ENCODE results near the gene TOP2B.

DNA sequence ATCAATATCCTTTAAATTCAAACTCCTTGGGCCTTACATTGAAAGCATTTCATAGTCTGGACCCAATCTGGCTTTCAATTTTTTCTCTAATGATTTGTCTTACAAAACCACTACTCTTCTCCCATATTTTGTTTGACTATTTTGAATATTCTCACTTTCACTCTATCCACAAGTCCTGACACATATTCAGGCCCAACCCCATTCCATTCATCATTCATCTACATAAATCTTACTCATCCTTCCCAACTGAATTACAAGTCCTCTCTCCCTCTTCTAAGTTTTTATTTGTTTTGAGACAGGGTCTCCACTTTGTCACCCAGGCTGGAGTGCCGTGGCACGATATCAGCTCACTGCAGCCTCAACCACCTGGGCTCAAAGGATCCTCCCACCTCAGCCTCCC is 43.6 kb downstream of the TOP2B start:
- no peak for TF ChIP-seq POLR2A (IDR thresholded peaks at IDR 0.05)
- no peak for TF ChIP-seq CTCF (IDR thresholded peaks at IDR 0.05)
